PC-9 (cell line): ENCODE data around the gene PAFAH1B1. TPM values are rescaled to one million over a fixed set of nuclear protein-coding genes. Genes with fewer than 3 reads are reported as not detected.

Source experiments
- BruUV-seq: library from RNA; stranded (reverse); fragments of 400-500 nt; replicated peaks from 2 replicates; lab custom pipeline; 2021; lab: Mats Ljungman, UMichigan
- CTCF ChIA-PET: fragments of 300-600 bp; sonication (Branson Sonifier 250); formaldehyde crosslinking; loops from one replicate; lab custom pipeline; 2022; ENCODE audit warnings: antibody characterized with exemption; lab: Charles Lee
- POLR2A ChIA-PET: fragments of 300-600 bp; sonication (Branson Sonifier 250); formaldehyde crosslinking; loops from one replicate; lab custom pipeline; 2022; ENCODE audit warnings: antibody characterized with exemption; ENCODE audit not compliant: unreplicated experiment; lab: Charles Lee
- DNase-seq, 2 experiments: peaks; one replicate each; pipeline versions ENCODE4 v3.0.0 to v3.0.0-alpha.2; 2015 to 2022; ENCODE audit warnings: mixed read lengths in 1 of 2
- H2AFZ ChIP-seq: fragments of 200-600 bp; sonication (generic); 2 replicates; pipeline ENCODE4 v1.8.1; 2017; ENCODE audit warnings: antibody characterized with exemption
- H3F3A ChIP-seq: fragments of 200-600 bp; sonication (generic); 2 replicates; pipeline ENCODE4 v1.8.1; 2017; ENCODE audit warnings: antibody characterized with exemption, mild to moderate bottlenecking, low read depth; ENCODE audit not compliant: insufficient read depth
- H3K27ac ChIP-seq: fragments of 200-600 bp; sonication (generic); 2 replicates; pipeline ENCODE4 v1.6.1; 2016; ENCODE audit warnings: mixed run types
- H3K27me3 ChIP-seq: fragments of 200-600 bp; sonication (generic); 2 replicates; pipeline ENCODE4 v1.6.1; 2016; ENCODE audit warnings: low read depth, mixed run types; ENCODE audit not compliant: insufficient read depth
- H3K36me3 ChIP-seq: fragments of 200-600 bp; sonication (generic); 2 replicates; pipeline ENCODE4 v1.6.1; 2016; ENCODE audit warnings: low read depth, mixed run types
- H3K4me1 ChIP-seq: fragments of 200-600 bp; sonication (generic); replicated peaks from 2 replicates; pipeline ENCODE4 v1.6.1; 2016; ENCODE audit warnings: mixed run types; ENCODE audit not compliant: insufficient read depth
- H3K4me2 ChIP-seq: fragments of 200-600 bp; sonication (generic); 2 replicates; pipeline ENCODE4 v1.6.1; 2017; ENCODE audit warnings: mixed run types
- H3K4me3 ChIP-seq: fragments of 200-600 bp; sonication (generic); 2 replicates; pipeline ENCODE4 v1.6.1; 2016; ENCODE audit warnings: mixed run types
- H3K79me2 ChIP-seq: fragments of 200-600 bp; sonication (generic); 2 replicates; pipeline ENCODE4 v1.6.1; 2017; ENCODE audit warnings: low read depth, mixed run types
- H3K9me2 ChIP-seq: fragments of 200-600 bp; sonication (generic); 2 replicates; pipeline ENCODE4 v1.8.1; 2017; ENCODE audit warnings: mild to moderate bottlenecking; ENCODE audit not compliant: insufficient read depth
- H3K9me3 ChIP-seq: fragments of 200-600 bp; sonication (generic); 2 replicates; pipeline ENCODE4 v1.8.1; 2016; ENCODE audit warnings: low read depth; ENCODE audit not compliant: insufficient read depth
- H4K20me1 ChIP-seq: fragments of 200-600 bp; sonication (generic); 2 replicates; pipeline ENCODE4 v1.8.1; 2017; ENCODE audit not compliant: insufficient read depth
- EZH2 ChIP-seq: fragments of 200-600 bp; sonication (generic); IDR thresholded peaks from 2 replicates; pipeline ENCODE4 v1.8.0; 2017; ENCODE audit warnings: antibody characterized with exemption, low read depth
- intact Hi-C: fragments of 100-400 bp; cut with micrococcal nuclease; formaldehyde crosslinking; loops from one replicate; pipeline ENCODE4 v1.10.0; 2022; ENCODE audit not compliant: unreplicated experiment
- total RNA-seq: library from RNA; stranded (reverse); gene quantifications from 2 replicates; pipeline ENCODE4 v1.2.3, GENCODE V29; 2021
- TF ChIP-seq, protein P1 (sequence below): fragments of 200-600 bp; sonication (generic); conservative IDR thresholded peaks from 2 replicates; pipeline ENCODE4 v1.6.1; 2017; ENCODE audit warnings: mixed run types, antibody characterized with exemption, mild to moderate bottlenecking, moderate library complexity

The PAFAH1B1 gene
- total RNA-seq, 1 experiment from 2014 or later = 152 TPM

DNA sequence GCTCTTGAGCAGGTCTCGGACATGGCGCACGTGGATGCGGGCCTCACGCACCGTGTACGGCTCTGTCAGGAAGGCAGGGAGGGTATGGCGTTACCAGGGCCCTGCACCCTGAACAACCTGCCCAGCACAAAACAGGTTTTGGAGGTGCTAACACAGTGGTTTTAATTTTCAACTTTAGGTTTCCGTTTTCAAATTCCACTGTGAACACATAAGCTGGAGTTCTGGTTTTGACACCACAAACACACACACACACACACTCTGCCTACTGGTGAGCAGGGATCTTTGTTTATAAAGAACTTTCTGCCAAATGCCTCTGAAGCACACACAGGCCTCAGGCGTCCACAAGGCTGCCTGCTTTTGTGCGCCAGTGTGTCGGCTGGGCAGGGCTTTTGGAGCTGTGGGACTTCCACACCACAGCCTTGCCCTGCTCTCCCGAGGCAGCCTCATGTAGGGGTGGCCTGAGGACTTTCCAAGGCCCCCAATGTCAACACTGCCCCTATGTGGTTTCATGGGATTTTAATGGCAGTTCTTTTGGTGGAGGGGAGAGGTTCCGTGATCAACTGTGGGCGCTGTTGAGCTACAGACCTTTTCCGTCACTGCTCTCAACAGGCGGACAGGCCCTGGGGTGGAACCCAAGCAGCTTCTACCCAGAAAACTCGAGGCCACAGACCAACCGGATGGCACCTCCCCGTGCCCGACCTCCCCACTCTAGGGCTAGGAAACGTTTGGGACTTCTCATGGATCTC is 108.7 kb downstream of the PAFAH1B1 start:
- peak in 1 of 2 experiments; percentile 21 for DNase-seq
- Histone ChIP-seq H3K9me2 (no peaks in the 10 kb centered on the region), H3K79me2 (peaks cover 37% of the 10 kb centered on the region), H2AFZ (no peak overlapping the region), H4K20me1 (peaks cover 53% of the 10 kb centered on the region), H3K27me3 (no peaks in the 10 kb centered on the region), H3K9me3 (no peaks in the 10 kb centered on the region), H3K4me3 (no peak overlapping the region), H3F3A (peaks cover 8% of the 10 kb centered on the region; the same call in 1 of the 2 replicates), H3K27ac (no peak overlapping the region), H3K4me2 (no peak overlapping the region), H3K36me3 (peaks cover 16% of the 10 kb centered on the region), H3K4me1 (no peaks in the 10 kb centered on the region)
- TF ChIP-seq, protein P1, sequence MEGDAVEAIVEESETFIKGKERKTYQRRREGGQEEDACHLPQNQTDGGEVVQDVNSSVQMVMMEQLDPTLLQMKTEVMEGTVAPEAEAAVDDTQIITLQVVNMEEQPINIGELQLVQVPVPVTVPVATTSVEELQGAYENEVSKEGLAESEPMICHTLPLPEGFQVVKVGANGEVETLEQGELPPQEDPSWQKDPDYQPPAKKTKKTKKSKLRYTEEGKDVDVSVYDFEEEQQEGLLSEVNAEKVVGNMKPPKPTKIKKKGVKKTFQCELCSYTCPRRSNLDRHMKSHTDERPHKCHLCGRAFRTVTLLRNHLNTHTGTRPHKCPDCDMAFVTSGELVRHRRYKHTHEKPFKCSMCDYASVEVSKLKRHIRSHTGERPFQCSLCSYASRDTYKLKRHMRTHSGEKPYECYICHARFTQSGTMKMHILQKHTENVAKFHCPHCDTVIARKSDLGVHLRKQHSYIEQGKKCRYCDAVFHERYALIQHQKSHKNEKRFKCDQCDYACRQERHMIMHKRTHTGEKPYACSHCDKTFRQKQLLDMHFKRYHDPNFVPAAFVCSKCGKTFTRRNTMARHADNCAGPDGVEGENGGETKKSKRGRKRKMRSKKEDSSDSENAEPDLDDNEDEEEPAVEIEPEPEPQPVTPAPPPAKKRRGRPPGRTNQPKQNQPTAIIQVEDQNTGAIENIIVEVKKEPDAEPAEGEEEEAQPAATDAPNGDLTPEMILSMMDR = no peak
- no peak for TF ChIP-seq EZH2
- CTCF ChIA-PET = interaction anchor here (0.6 kb wide), 2 partner anchors 26 to 288 kb away, joined by 12 to 13 read pairs; no protein-coding TSS in a partner anchor
- intact Hi-C loops = no loop called here
- POLR2A ChIA-PET = no interaction called here
- BruUV-seq = no TSS peak

DNA sequence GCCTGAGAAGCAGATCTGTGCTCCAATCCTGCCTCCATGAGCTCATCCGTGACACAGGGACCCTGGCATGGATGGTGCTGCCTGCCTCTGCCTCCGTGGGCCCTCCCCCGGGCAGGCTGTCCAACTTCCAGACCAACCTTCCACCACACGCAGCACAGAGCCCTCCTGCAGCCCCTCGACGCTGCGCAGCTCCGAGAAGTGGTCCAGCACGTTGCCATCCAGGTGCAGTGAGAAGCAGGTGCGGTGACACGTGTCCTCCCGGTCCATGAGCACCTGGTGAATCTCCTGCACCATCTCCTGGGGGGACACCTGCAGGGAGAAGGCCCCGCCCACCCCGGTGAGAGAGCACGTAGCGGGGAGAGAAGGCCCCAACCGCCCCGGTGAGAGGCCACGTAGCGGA is 109.7 kb downstream of the PAFAH1B1 start:
- CTCF ChIA-PET = no interaction called here

DNA sequence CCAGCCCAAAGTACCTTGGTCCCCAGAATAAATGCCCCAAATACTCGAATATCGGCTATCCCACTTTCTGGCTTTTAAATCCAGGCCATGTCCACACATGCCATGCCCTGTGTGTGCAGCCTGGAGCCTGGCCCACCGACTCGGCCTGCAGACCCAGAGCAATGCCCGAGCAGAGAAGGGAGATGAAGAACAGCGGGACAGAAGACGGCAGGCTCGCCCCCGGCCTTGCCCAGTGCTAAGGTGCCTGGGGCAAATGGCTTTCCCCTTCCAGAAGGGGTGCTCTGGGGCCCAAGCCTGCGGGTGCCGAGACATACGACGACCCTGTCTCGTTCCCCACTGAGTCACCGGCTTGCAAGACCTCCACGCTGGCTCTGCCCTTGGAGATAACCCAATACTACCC is 110.2 kb downstream of the PAFAH1B1 start:
- peaks cover 7% of the 10 kb centered on the region; the same call in 1 of the 2 replicates for H3K4me1 ChIP-seq
- ChIA-PET POLR2A (no interaction called here), CTCF (no interaction called here)
- TF ChIP-seq EZH2 = no peak
- TF ChIP-seq, protein P1 = no peak
- DNase-seq = peak in 1 of 2 experiments; percentile 24
- no TSS peak for BruUV-seq
- H3K4me2 ChIP-seq = no peak overlapping the region
- no peak overlapping the region for H3K27ac ChIP-seq
- no peak overlapping the region for H3K4me3 ChIP-seq
- H3K79me2 ChIP-seq = peaks cover 51% of the 10 kb centered on the region
- intact Hi-C loops = no loop called here
- no peaks in the 10 kb centered on the region for H3K9me3 ChIP-seq
- 0 out of 2 replicates have a peak, but pooled peaks cover 5% of the 10 kb centered on the region for H3F3A ChIP-seq
- H4K20me1 ChIP-seq = peaks cover 60% of the 10 kb centered on the region
- H3K27me3 ChIP-seq = no peaks in the 10 kb centered on the region
- no peak overlapping the region for H2AFZ ChIP-seq
- peaks cover 7% of the 10 kb centered on the region for H3K36me3 ChIP-seq
- no peaks in the 10 kb centered on the region for H3K9me2 ChIP-seq

More for the DNA sequence above, 109.7 kb downstream of the PAFAH1B1 start:
- no peaks in the 10 kb centered on the region for H3K27me3 ChIP-seq
- H4K20me1 ChIP-seq = peaks cover 55% of the 10 kb centered on the region
- no peak for DNase-seq
- H3K27ac ChIP-seq = no peak overlapping the region
- POLR2A ChIA-PET = no interaction called here
- peaks cover 3% of the 10 kb centered on the region; the same call in 1 of the 2 replicates for H3K4me1 ChIP-seq
- H3K4me2 ChIP-seq = no peak overlapping the region
- peaks cover 8% of the 10 kb centered on the region for H3K36me3 ChIP-seq
- no peak overlapping the region for H2AFZ ChIP-seq
- peaks cover 47% of the 10 kb centered on the region for H3K79me2 ChIP-seq
- no TSS peak for BruUV-seq
- intact Hi-C loops = no loop called here
- no peaks in the 10 kb centered on the region for H3K9me3 ChIP-seq
- no peak overlapping the region for H3K4me3 ChIP-seq
- TF ChIP-seq, protein P1 = no peak
- no peak for TF ChIP-seq EZH2
- no peaks in the 10 kb centered on the region for H3K9me2 ChIP-seq
- H3F3A ChIP-seq = 0 out of 2 replicates have a peak, but pooled peaks cover 5% of the 10 kb centered on the region
